HG03159 (cell line): Measurements from ENCODE around the gene ETNK1.

ENCODE experiments used
- ATAC-seq: cut with Tn5 transposase; IDR thresholded peaks from one replicate; pipeline ENCODE4 v1.9.1; 2021; ENCODE audit warnings: mild to moderate bottlenecking, moderate library complexity; ENCODE audit not compliant: unreplicated experiment

ETNK1 gene

GRCh38 chr12:22731236-22731635 is 106.3 kb downstream of the ETNK1 start:
- ATAC-seq, result no peak

- ATAC-seq, result no peak
Measured at GRCh38 chr12:22733756-22734155, 108.8 kb downstream of the ETNK1 start.

GRCh38 chr12:22738945-22739344 is 114.0 kb downstream of the ETNK1 start:
- ATAC-seq, result no peak
